ENCODE results near the gene NUDCD3.

Gene NUDCD3

GRCh38 chr7:44353668-44354067 lies 136.8 kb downstream of the NUDCD3 start:
- no peak for DNase-seq (ENCODE audit: low read depth)

- no peak for DNase-seq (ENCODE audit: low read depth)
Measured at GRCh38 chr7:44348851-44349781, 141.3 kb downstream of the NUDCD3 start.

GRCh38 chr7:44348300-44348699 lies 142.2 kb downstream of the NUDCD3 start:
- DNase-seq (ENCODE audit: low read depth), result no peak

DNA sequence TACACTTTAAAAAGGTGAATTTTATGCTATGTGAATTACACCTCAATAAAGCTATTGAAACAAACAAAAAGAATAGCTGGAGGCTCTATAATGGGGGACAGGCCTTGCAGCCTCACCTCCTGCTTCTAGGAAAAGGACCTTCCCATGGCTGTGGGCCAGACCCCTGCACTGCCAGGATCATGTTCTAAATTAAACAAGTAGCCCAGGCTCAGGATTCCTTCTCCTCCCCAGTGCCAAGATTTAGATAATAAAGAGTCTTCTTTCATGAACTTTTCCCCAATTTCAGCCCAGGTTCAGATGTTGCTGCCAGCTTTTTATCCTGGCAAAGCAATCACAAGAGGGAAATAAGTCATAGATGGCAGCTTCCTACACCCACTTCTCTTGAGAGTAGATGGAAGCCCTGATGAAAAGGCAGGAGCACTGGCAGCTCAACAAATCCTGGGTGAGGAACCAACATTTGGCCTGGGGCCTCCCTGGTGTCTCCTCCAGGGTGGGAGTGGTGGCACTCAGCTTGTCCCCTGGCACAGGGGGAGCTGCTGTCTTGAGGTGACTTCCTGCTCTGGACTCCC lies 142.8 kb downstream of the NUDCD3 start:
- DNase-seq (ENCODE audit: low read depth), result no peak

DNA sequence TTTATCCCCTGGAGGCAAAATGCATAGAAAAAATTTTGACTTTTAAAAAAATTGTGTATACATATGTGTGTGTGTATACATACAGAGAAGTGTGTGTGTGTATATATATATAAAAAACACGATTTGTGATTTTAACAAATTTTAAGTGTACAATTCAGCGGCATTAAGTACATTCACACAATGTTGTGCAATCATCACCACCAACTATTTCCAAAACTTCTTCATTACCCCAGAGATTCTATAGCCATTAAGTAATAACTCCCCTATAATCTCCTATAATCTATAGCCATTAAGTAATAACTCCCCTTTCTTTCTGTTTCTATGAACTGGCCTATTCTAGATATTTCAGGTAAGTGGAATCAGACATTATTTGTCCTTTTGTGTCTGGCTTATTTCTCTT lies 144.4 kb downstream of the NUDCD3 start:
- DNase-seq (ENCODE audit: low read depth), result no peak

DNA sequence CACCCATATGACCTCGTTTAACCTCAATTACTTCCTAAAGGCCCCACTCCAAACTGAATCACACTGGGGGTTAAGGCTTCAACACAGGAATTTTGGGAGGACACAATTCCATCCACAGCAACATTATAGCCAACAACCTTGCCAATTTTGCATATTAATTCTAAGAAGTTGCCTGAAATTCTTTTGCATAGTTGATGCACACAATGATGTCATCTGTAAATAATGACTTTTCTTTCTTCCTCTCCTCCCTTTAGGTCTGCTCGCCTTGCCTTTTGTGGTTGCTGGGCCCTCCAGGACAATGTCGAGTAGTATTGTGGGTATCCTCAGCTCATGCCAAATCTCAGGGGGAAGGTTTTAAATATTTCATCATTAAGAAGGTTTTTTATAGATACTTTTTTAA lies 149.1 kb downstream of the NUDCD3 start:
- no peak for DNase-seq (ENCODE audit: low read depth)

DNA sequence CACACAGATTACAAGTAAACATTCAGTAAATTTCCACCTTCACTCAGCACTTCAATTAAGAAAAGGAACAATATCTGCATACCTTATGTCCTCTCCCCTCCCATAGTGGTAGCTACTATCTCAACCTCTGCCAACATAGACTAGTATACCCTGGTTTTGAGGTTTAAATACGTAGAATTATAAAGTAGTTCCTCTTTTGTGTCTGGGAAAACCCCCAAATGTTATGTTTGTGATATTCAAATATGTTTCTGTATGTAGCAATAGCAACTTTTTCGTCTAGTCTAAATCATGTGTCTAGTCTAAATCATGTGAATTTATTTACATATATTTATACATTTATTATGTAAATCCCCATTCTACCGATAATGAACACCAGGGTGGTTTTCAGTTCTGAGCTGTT lies 151.9 kb downstream of the NUDCD3 start:
- no peak for DNase-seq (ENCODE audit: low read depth)

DNA sequence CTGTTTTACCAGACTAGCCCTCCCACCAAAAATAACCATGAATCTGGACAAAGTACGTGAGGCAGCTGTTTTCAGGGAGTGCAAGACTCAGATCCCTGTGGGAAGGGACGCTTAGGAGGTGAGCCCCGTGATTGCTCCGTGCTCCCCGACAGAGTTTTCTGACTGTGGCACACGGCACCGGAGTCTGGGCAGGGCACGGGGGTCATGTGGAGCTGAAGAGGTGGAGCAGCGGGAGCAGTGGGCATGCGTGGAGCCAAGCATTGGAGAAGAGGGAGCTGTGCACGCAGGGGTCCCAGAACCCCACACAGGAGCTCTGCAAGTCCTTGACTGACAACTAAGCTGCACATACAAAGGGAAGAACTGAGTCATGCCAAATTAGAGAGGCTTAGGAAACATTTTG lies 154.0 kb downstream of the NUDCD3 start:
- DNase-seq (ENCODE audit: low read depth), result no peak

DNA sequence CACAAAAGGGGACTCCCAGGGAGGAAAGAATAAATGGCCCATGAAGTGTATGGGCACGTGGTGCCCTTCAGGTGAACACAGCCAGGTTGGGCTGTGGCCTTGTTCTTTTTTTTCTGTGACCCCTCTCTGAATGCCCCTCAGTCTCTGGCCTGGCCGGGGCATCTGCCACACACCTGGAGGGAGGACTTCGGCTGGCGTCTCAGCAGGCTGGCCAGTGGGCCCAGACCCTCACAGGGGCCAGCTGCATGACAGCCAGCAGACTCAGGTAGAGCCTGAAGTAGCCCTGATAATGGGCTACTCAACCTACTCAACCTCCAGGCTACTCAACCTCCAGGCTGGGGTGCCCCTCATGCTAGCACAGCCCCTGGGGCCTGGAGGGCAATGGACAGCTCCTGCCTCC lies 155.3 kb downstream of the NUDCD3 start:
- no peak for DNase-seq (ENCODE audit: low read depth)

DNA sequence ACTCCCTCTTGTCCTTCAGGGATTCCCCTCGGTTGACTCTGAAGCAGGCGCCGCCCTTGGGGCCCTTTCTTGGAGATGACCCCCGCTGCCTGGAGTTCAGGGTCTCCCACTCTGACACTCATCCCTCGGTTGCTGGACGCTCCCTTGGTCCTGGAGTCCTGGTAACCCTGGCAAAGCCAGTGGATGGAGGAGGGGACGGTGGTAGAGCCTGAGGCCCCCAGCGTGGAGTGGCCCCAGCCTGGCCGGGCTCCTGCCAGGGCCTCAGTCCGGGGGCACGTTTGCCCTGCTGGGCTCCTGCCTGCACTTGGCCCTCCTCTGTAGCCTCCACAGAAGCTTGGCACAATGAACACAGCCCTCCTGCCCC lies 155.7 kb downstream of the NUDCD3 start:
- no peak for DNase-seq (ENCODE audit: low read depth)

- DNase-seq (ENCODE audit: low read depth), result no peak
Measured at GRCh38 chr7:44333911-44334733, 156.3 kb downstream of the NUDCD3 start.

DNA sequence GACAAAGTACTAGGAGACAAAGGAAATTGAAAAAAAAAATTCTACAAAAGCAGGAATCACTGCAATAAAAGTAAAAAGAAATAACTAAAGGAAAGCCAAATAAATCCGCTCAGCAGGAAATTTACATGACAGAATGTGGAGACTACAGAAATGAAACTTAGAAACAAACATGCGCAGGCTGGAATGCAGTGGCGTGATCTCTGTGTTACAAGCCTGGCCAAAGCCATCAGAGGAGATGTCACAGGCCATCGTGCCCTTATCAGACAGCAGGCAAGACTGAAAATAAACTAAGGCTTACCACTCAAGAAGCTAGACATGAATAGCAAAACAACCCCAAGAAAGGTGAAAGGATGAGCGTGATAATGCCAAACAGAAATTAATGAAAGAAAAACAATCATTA lies 158.8 kb downstream of the NUDCD3 start:
- no peak for DNase-seq (ENCODE audit: low read depth)

DNA sequence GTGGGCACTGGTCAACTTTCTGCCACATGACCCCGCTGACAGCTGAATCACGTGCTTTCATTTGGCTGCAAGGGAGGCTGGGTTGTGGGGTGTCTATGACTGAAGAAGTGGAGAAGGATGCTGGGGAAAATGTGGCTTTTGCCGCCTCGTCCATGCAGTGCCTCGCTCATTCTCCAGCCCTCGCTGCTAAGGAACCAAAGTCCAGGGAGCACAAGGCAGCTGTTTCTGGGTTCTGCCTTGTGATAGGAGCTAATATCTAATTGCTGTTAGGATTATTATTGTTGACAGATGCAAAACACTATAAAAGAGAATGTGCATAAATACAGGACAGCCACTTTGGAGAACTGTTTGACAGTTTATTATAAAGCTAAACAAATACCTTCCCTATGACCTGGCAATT lies 160.1 kb downstream of the NUDCD3 start:
- DNase-seq (ENCODE audit: low read depth), result no peak

- no peak for DNase-seq (ENCODE audit: low read depth)
Measured at GRCh38 chr7:44329888-44330287, 160.6 kb downstream of the NUDCD3 start.
